ENCODE measurements around the gene PLPPR1. TPM values are rescaled to one million over a fixed set of nuclear protein-coding genes. Genes with fewer than 3 reads are reported as not detected.

Gene PLPPR1
- total RNA-seq, 1 experiment from 2014 or later, result not detected

GRCh38 chr9:101311758-101312420 is 283.4 kb downstream of the PLPPR1 start (continued):
- TF ChIP-seq, protein P1, sequence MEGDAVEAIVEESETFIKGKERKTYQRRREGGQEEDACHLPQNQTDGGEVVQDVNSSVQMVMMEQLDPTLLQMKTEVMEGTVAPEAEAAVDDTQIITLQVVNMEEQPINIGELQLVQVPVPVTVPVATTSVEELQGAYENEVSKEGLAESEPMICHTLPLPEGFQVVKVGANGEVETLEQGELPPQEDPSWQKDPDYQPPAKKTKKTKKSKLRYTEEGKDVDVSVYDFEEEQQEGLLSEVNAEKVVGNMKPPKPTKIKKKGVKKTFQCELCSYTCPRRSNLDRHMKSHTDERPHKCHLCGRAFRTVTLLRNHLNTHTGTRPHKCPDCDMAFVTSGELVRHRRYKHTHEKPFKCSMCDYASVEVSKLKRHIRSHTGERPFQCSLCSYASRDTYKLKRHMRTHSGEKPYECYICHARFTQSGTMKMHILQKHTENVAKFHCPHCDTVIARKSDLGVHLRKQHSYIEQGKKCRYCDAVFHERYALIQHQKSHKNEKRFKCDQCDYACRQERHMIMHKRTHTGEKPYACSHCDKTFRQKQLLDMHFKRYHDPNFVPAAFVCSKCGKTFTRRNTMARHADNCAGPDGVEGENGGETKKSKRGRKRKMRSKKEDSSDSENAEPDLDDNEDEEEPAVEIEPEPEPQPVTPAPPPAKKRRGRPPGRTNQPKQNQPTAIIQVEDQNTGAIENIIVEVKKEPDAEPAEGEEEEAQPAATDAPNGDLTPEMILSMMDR (IDR thresholded peaks at IDR 0.05 in 2 of 3, conservative IDR thresholded peaks at IDR 0.05 in 1 of 3; ENCODE audit: borderline replicate concordance in 1 of 3, insufficient read depth in 1 of 3, low read depth in 2 of 3, low read length in 2 of 3), result peak; percentile 46 to 77 (median 77); a peak in 5 of 6 replicates
- TF ChIP-seq RAD21 (IDR thresholded peaks at IDR 0.05; ENCODE audit: low read depth) (peak; percentile 80), EGR1 (IDR thresholded peaks at IDR 0.05; ENCODE audit: low read depth) (no peak), POLR2A (IDR thresholded peaks at IDR 0.05; ENCODE audit: borderline replicate concordance, extremely low read depth, insufficient read depth, insufficient read length) (no peak)

GRCh38 chr9:101312661-101313060 is 284.1 kb downstream of the PLPPR1 start:
- no peaks in the 10 kb centered on the region for H3K36me3 ChIP-seq (ENCODE audit: control insufficient read depth in 1 of 2, insufficient read depth in 2 of 2, low read length in 2 of 2)
- no peak overlapping the region for H2AFZ ChIP-seq (ENCODE audit: low read depth, low read length, poor library complexity, severe bottlenecking)
- no peak overlapping the region for H3K4me2 ChIP-seq (ENCODE audit: low read length)
- no peaks in the 10 kb centered on the region for H4K20me1 ChIP-seq (ENCODE audit: insufficient read depth)
- DNase-seq (ENCODE audit: low read depth, low spot score), result no peak
- H3K9me3 ChIP-seq (ENCODE audit: control insufficient read depth in 1 of 2, insufficient read depth in 1 of 2, low read depth in 1 of 2, low read length in 2 of 2), result no peaks in the 10 kb centered on the region
- CTCF ChIA-PET, result interaction anchor here (0.9 to 3.8 kb wide), 11 partner anchors 23 to 711 kb away, joined by 3 to 152 read pairs (median 10); no protein-coding TSS in a partner anchor
- H3K9me2 ChIP-seq (ENCODE audit: insufficient read depth), result no peaks in the 10 kb centered on the region
- peaks cover 44% of the 10 kb centered on the region for H3K27me3 ChIP-seq (ENCODE audit: insufficient read depth, low read length)
- intact Hi-C loops (cut with micrococcal nuclease), result no loop called here
- POLR2A ChIA-PET, result no interaction called here
- RAD21 ChIA-PET (ENCODE audit: low non-redundant PET in 1 of 2, low total read pairs in 2 of 2, uncharacterized antibody in 2 of 2, unreplicated experiment in 2 of 2), result interaction anchor here (1.3 kb wide), 2 partner anchors 194 to 711 kb away, joined by 6 to 7 read pairs; no protein-coding TSS in a partner anchor
- no peak overlapping the region for H3K9ac ChIP-seq (ENCODE audit: low read length)
- no peaks in the 10 kb centered on the region for H3K4me1 ChIP-seq (ENCODE audit: control insufficient read depth in 1 of 2, insufficient read depth in 2 of 2, low read length in 2 of 2)
- no peak for ATAC-seq
- no peak overlapping the region for H3K27ac ChIP-seq (ENCODE audit: low read depth, low read length)
- no peak overlapping the region for H3K4me3 ChIP-seq (replicated peaks in 1 of 2; ENCODE audit: low read depth in 1 of 2, low read length in 2 of 2)
- no TSS peak for BruUV-seq (replicated peaks)
- TF ChIP-seq CBX3 (IDR thresholded peaks at IDR 0.05; ENCODE audit: low read depth), result no peak
- no peaks in the 10 kb centered on the region for H3K79me2 ChIP-seq (ENCODE audit: insufficient read depth, low read length)

GRCh38 chr9:101315112-101315450 is 286.6 kb downstream of the PLPPR1 start:
- Histone ChIP-seq H4K20me1 (ENCODE audit: insufficient read depth) (no peaks in the 10 kb centered on the region), H3K36me3 (ENCODE audit: control insufficient read depth in 1 of 2, insufficient read depth in 2 of 2, low read length in 2 of 2) (no peaks in the 10 kb centered on the region), H2AFZ (ENCODE audit: low read depth, low read length, poor library complexity, severe bottlenecking) (no peak overlapping the region), H3K4me3 (replicated peaks in 1 of 2; ENCODE audit: low read depth in 1 of 2, low read length in 2 of 2) (no peak overlapping the region), H3K9me2 (ENCODE audit: insufficient read depth) (no peaks in the 10 kb centered on the region), H3K9me3 (ENCODE audit: control insufficient read depth in 1 of 2, insufficient read depth in 1 of 2, low read depth in 1 of 2, low read length in 2 of 2) (no peaks in the 10 kb centered on the region), H3K4me1 (ENCODE audit: control insufficient read depth in 1 of 2, insufficient read depth in 2 of 2, low read length in 2 of 2) (no peaks in the 10 kb centered on the region), H3K27me3 (ENCODE audit: insufficient read depth, low read length) (peaks cover 20% of the 10 kb centered on the region), H3K9ac (ENCODE audit: low read length) (no peak overlapping the region), H3K27ac (ENCODE audit: low read depth, low read length) (no peak overlapping the region), H3K4me2 (ENCODE audit: low read length) (no peak overlapping the region), H3K79me2 (ENCODE audit: insufficient read depth, low read length) (no peaks in the 10 kb centered on the region)
- no TSS peak for BruUV-seq (replicated peaks)
- intact Hi-C loops (cut with micrococcal nuclease), result no loop called here
- ChIA-PET RAD21 (ENCODE audit: low non-redundant PET in 1 of 2, low total read pairs in 2 of 2, uncharacterized antibody in 2 of 2, unreplicated experiment in 2 of 2) (no interaction called here), POLR2A (no interaction called here), CTCF (interaction anchor here (0.7 to 1.8 kb wide), 2 partner anchors 696 to 713 kb away, joined by 4 read pairs; no protein-coding TSS in a partner anchor)
- ATAC-seq (no peak), DNase-seq (ENCODE audit: low read depth, low spot score) (no peak)
- TF ChIP-seq EZH2phosphoT487 (IDR thresholded peaks at IDR 0.05; ENCODE audit: borderline replicate concordance) (no peak), ATF3 (IDR thresholded peaks at IDR 0.05) (no peak), EZH2 (IDR thresholded peaks at IDR 0.05) (no peak), CBX3 (IDR thresholded peaks at IDR 0.05; ENCODE audit: low read depth) (no peak), ZNF274 (IDR thresholded peaks at IDR 0.05; ENCODE audit: low read depth, low read length) (no peak), REST (IDR thresholded peaks at IDR 0.05; ENCODE audit: low read depth) (no peak), MAX (IDR thresholded peaks at IDR 0.05) (no peak), TCF7L2 (IDR thresholded peaks at IDR 0.05; ENCODE audit: borderline replicate concordance, extremely low read depth, insufficient read depth, insufficient read length) (no peak), RAD21 (IDR thresholded peaks at IDR 0.05; ENCODE audit: low read depth) (no peak)
